AG09319 (cell line): Measurements from ENCODE around the gene HDAC2.
"Not testable (repeated sequence)": the region's sequence is repeated elsewhere in the genome, so short reads cannot be mapped to it uniquely, and the experiment has no call there.

Source experiments
- DNase-seq: peaks from one replicate; pipeline ENCODE4 v3.0.0-alpha.2; 2010; ENCODE audit warnings: low read depth; ENCODE audit errors: extremely low read depth
- TF ChIP-seq, protein P1 (sequence below): IDR thresholded peaks from 2 replicates; pipeline ENCODE4 v1.5.1; 2011; ENCODE audit warnings: low read depth, mild to moderate bottlenecking, inconsistent platforms, low read length, moderate library complexity

The HDAC2 gene

DNA sequence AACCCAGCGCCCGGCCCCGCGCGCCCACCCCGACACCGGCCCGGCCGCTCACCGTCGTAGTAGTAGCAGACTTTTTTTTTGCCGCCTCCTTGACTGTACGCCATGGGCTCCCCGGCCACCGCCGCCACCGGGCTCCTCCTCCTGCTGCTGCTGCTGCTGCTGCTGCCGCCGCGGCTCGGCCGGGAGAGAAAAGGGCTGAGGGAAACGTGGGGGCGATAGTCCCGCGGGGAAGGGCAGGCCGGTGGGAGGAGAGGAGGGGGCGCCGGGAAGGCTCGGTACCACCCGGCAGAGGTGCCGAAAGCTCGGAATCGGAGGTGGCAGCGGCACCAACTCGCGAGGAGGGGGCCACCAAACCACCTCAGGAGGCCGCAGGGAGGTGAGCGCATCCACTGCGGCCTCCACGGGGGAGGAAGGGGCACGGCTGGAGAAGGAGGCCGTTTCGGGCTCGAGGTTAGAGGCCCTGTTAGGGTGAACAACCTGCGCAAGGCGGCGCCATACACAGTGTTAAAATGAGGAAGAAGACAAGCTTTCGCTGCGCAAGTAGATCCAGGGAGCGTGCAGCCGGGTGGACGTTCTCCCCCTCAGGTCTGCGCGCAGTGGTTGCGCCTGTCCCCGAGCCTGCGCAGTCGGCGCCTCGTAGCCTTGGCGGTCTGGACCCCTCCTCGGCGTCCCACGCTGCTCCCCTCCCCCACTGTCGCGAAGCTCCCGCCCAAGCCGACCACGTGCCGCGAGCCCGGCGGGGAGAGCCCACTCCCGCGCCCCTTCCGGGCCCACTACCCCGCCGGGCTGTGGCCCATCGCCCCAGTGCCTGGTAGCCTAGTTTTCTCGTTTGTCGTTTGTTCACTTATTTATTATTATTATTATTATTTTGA, at the start of gene HDAC2:
Gene HDAC2 (minus strand): TSS at position 344 of the 872 bp plus-strand sequence. CDS start 240 bp downstream, at position 104.
- peak; percentile 49 for DNase-seq
- TF ChIP-seq, protein P1, sequence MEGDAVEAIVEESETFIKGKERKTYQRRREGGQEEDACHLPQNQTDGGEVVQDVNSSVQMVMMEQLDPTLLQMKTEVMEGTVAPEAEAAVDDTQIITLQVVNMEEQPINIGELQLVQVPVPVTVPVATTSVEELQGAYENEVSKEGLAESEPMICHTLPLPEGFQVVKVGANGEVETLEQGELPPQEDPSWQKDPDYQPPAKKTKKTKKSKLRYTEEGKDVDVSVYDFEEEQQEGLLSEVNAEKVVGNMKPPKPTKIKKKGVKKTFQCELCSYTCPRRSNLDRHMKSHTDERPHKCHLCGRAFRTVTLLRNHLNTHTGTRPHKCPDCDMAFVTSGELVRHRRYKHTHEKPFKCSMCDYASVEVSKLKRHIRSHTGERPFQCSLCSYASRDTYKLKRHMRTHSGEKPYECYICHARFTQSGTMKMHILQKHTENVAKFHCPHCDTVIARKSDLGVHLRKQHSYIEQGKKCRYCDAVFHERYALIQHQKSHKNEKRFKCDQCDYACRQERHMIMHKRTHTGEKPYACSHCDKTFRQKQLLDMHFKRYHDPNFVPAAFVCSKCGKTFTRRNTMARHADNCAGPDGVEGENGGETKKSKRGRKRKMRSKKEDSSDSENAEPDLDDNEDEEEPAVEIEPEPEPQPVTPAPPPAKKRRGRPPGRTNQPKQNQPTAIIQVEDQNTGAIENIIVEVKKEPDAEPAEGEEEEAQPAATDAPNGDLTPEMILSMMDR = no peak

- no peak for DNase-seq
- TF ChIP-seq, protein P1 = no peak
Measured at GRCh38 chr6:114020196-114020595, 49.2 kb upstream of the HDAC2 start.

GRCh38 chr6:114017146-114017545, 46.2 kb upstream of the HDAC2 start:
- not testable (repeated sequence) for DNase-seq

DNA sequence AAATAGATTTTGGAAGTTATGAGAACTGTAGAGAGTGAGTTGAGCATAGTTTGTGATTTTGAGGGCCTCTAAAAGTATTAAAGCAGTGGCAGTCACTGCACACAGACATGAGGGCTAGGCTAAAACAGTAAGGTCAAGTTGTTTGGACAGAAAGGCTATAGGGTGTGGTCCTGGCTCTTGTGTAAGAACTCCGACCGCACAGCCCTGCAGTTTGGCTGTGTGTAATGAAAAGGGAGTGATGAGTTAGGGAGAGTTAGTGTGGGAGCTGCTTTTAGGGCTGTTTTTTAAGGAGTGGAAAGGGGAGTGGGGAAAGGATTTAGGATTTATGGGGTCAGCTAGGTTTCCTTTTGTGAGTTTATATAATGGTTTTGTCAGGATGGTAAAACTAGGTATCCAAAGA, 43.2 kb upstream of the HDAC2 start:
- DNase-seq = not testable (repeated sequence)

DNA sequence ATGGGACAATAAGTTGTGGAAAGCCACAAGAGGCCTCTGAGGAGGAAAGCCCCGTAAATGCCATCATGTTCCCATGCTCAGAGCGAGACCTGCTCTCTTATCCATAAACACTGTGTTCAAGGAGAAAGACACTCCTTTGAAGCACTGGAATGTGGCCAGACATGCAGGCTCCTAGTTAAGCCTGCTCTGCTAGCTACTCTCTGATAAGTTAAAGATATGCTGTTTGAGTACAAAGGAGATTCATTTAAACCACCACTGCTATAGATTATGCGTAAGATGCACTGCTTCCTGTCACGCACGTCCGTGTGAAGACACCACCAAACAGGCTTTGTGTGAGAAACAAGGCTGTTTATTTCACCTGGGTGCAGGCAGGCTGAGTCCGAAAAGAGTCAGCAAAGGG, 40.5 kb upstream of the HDAC2 start:
- not testable (repeated sequence) for DNase-seq

- DNase-seq = no peak
- TF ChIP-seq, protein P1 = no peak
Measured at GRCh38 chr6:114010540-114010939, 39.6 kb upstream of the HDAC2 start.

DNA sequence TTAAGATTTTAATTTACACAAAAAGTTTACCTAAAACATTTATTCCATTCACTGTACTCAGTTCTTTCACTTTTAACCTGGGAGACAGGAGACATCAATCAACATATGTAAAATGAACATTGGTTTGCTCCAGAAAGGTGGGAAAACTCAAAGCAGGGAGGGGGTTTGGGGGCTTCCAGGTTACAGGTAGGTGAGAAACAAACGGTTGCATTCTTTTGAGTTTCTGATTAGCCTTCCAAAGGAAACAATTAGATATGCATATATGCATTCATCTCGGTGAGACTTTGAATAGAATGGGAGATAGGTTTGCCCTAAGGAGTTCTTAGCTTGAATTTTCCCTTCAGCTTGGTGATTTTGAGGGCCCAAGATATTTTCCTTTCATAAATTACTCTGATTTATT, 38.2 kb upstream of the HDAC2 start:
- no peak for DNase-seq
- TF ChIP-seq, protein P1 = no peak

DNA sequence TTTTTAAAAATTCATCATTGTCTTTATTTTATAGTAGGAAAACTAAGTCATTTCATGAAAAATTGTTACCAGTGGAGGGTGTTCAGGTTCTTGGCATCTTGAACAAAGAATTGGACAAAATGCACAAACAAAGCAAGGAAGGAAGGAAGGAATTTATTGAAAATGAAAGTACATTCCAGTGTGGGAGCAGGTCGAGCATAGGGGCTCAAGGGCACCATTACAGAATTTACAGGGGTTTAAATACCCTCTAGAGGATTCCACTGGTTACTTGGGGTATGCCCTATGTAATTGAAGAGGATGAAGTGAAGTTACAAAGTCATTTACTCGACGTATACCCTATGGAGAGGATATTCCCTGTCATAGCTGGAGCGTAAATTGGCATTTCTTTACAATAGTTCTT, 37.4 kb upstream of the HDAC2 start:
- DNase-seq = no peak
- TF ChIP-seq, protein P1 = no peak

GRCh38 chr6:114007516-114007915, 36.6 kb upstream of the HDAC2 start:
- no peak for DNase-seq
- TF ChIP-seq, protein P1 = no peak
